PC-9 (cell line): ENCODE results near the gene BDH1. TPM values are rescaled to one million over a fixed set of nuclear protein-coding genes. Genes with fewer than 3 reads are reported as not detected.
"Not testable (repeated sequence)": the region's sequence is repeated elsewhere in the genome, so short reads cannot be mapped to it uniquely, and the experiment has no call there.

Experiments
- BruUV-seq: library from RNA; stranded (reverse); fragments of 400-500 nt; replicated peaks from 2 replicates; lab custom pipeline; 2021; lab: Mats Ljungman, UMichigan
- CTCF ChIA-PET: fragments of 300-600 bp; sonication (Branson Sonifier 250); formaldehyde crosslinking; loops from one replicate; lab custom pipeline; 2022; ENCODE audit warnings: antibody characterized with exemption; lab: Charles Lee
- POLR2A ChIA-PET: fragments of 300-600 bp; sonication (Branson Sonifier 250); formaldehyde crosslinking; loops from one replicate; lab custom pipeline; 2022; ENCODE audit warnings: antibody characterized with exemption; ENCODE audit not compliant: unreplicated experiment; lab: Charles Lee
- DNase-seq, 2 experiments: peaks; one replicate each; pipeline versions ENCODE4 v3.0.0 to v3.0.0-alpha.2; 2015 to 2022; ENCODE audit warnings: mixed read lengths in 1 of 2
- H2AFZ ChIP-seq: fragments of 200-600 bp; sonication (generic); 2 replicates; pipeline ENCODE4 v1.8.1; 2017; ENCODE audit warnings: antibody characterized with exemption
- H3F3A ChIP-seq: fragments of 200-600 bp; sonication (generic); 2 replicates; pipeline ENCODE4 v1.8.1; 2017; ENCODE audit warnings: antibody characterized with exemption, mild to moderate bottlenecking, low read depth; ENCODE audit not compliant: insufficient read depth
- H3K27ac ChIP-seq: fragments of 200-600 bp; sonication (generic); 2 replicates; pipeline ENCODE4 v1.6.1; 2016; ENCODE audit warnings: mixed run types
- H3K27me3 ChIP-seq: fragments of 200-600 bp; sonication (generic); 2 replicates; pipeline ENCODE4 v1.6.1; 2016; ENCODE audit warnings: low read depth, mixed run types; ENCODE audit not compliant: insufficient read depth
- H3K36me3 ChIP-seq: fragments of 200-600 bp; sonication (generic); 2 replicates; pipeline ENCODE4 v1.6.1; 2016; ENCODE audit warnings: low read depth, mixed run types
- H3K4me1 ChIP-seq: fragments of 200-600 bp; sonication (generic); replicated peaks from 2 replicates; pipeline ENCODE4 v1.6.1; 2016; ENCODE audit warnings: mixed run types; ENCODE audit not compliant: insufficient read depth
- H3K4me2 ChIP-seq: fragments of 200-600 bp; sonication (generic); 2 replicates; pipeline ENCODE4 v1.6.1; 2017; ENCODE audit warnings: mixed run types
- H3K4me3 ChIP-seq: fragments of 200-600 bp; sonication (generic); 2 replicates; pipeline ENCODE4 v1.6.1; 2016; ENCODE audit warnings: mixed run types
- H3K79me2 ChIP-seq: fragments of 200-600 bp; sonication (generic); 2 replicates; pipeline ENCODE4 v1.6.1; 2017; ENCODE audit warnings: low read depth, mixed run types
- H3K9me2 ChIP-seq: fragments of 200-600 bp; sonication (generic); 2 replicates; pipeline ENCODE4 v1.8.1; 2017; ENCODE audit warnings: mild to moderate bottlenecking; ENCODE audit not compliant: insufficient read depth
- H3K9me3 ChIP-seq: fragments of 200-600 bp; sonication (generic); 2 replicates; pipeline ENCODE4 v1.8.1; 2016; ENCODE audit warnings: low read depth; ENCODE audit not compliant: insufficient read depth
- H4K20me1 ChIP-seq: fragments of 200-600 bp; sonication (generic); 2 replicates; pipeline ENCODE4 v1.8.1; 2017; ENCODE audit not compliant: insufficient read depth
- EZH2 ChIP-seq: fragments of 200-600 bp; sonication (generic); IDR thresholded peaks from 2 replicates; pipeline ENCODE4 v1.8.0; 2017; ENCODE audit warnings: antibody characterized with exemption, low read depth
- intact Hi-C: fragments of 100-400 bp; cut with micrococcal nuclease; formaldehyde crosslinking; loops from one replicate; pipeline ENCODE4 v1.10.0; 2022; ENCODE audit not compliant: unreplicated experiment
- total RNA-seq: library from RNA; stranded (reverse); gene quantifications from 2 replicates; pipeline ENCODE4 v1.2.3, GENCODE V29; 2021
- TF ChIP-seq, protein P1 (sequence below): fragments of 200-600 bp; sonication (generic); conservative IDR thresholded peaks from 2 replicates; pipeline ENCODE4 v1.6.1; 2017; ENCODE audit warnings: mixed run types, antibody characterized with exemption, mild to moderate bottlenecking, moderate library complexity

Gene BDH1
- total RNA-seq, 1 experiment from 2014 or later, result 55.1 TPM

DNA sequence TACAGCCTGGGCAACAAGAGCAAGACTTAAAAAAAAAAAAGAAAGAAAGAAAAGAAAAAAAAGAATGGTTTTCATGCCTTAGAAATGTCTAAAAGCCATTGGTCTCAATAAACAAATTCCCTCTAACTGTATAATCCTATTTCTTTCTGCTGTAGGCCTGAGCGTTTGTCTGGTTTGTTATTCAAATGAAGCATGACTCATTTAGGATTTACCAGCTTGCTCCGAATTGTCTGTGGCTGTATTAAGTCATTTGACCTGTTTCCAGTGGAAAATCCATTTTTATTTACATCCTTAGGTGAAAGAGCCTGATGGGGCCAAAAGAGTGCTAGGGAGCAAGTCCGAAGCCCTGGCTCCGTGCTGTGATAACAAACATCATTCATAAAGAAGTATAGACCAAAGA lies 73.8 kb downstream of the BDH1 start:
- Histone ChIP-seq H3K27me3 (no peaks in the 10 kb centered on the region), H3K79me2 (no peaks in the 10 kb centered on the region), H3K9me2 (no peaks in the 10 kb centered on the region), H2AFZ (no peak overlapping the region), H3F3A (peaks cover 28% of the 10 kb centered on the region; the same call in 1 of the 2 replicates), H3K9me3 (no peaks in the 10 kb centered on the region), H4K20me1 (no peaks in the 10 kb centered on the region), H3K4me1 (peaks cover 59% of the 10 kb centered on the region), H3K4me2 (no peak overlapping the region), H3K4me3 (no peak overlapping the region), H3K36me3 (no peaks in the 10 kb centered on the region), H3K27ac (no peak overlapping the region)
- ChIA-PET CTCF (no interaction called here), POLR2A (interaction anchor here (0.6 to 0.8 kb wide), 3 partner anchors 54 to 452 kb away, joined by 3 to 13 read pairs (median 4); partner anchors contain the start of gene MELTF)
- BruUV-seq, result no TSS peak
- intact Hi-C loops, result no loop called here
- no peak for DNase-seq
- TF ChIP-seq, protein P1, sequence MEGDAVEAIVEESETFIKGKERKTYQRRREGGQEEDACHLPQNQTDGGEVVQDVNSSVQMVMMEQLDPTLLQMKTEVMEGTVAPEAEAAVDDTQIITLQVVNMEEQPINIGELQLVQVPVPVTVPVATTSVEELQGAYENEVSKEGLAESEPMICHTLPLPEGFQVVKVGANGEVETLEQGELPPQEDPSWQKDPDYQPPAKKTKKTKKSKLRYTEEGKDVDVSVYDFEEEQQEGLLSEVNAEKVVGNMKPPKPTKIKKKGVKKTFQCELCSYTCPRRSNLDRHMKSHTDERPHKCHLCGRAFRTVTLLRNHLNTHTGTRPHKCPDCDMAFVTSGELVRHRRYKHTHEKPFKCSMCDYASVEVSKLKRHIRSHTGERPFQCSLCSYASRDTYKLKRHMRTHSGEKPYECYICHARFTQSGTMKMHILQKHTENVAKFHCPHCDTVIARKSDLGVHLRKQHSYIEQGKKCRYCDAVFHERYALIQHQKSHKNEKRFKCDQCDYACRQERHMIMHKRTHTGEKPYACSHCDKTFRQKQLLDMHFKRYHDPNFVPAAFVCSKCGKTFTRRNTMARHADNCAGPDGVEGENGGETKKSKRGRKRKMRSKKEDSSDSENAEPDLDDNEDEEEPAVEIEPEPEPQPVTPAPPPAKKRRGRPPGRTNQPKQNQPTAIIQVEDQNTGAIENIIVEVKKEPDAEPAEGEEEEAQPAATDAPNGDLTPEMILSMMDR, result no peak
- no peak for TF ChIP-seq EZH2

DNA sequence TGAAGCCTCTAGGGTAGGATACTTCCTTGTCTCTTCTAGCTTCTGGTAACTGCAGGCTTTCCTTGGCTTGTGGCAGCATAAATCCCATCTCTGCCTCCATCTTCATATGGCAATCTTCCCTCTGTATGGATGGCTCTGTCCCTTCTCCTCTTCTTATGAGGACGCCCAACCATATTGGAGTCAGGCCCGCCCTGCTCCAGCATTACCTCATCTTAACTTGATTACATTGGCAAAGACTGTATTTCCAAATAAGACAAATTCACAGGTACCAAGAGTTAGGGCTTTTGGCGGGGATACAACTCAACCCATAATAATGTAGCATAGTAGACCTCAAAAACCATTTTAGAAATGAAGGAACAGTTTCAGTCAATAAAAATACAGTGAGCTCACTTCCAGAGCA lies 75.4 kb downstream of the BDH1 start:
- Histone ChIP-seq H3K4me2 (no peak overlapping the region), H3F3A (peaks cover 21% of the 10 kb centered on the region; the same call in 1 of the 2 replicates), H3K9me2 (no peaks in the 10 kb centered on the region), H3K4me1 (peaks cover 47% of the 10 kb centered on the region), H2AFZ (no peak overlapping the region), H3K27ac (no peak overlapping the region), H4K20me1 (no peaks in the 10 kb centered on the region), H3K79me2 (no peaks in the 10 kb centered on the region), H3K27me3 (no peaks in the 10 kb centered on the region), H3K9me3 (no peaks in the 10 kb centered on the region), H3K36me3 (no peaks in the 10 kb centered on the region), H3K4me3 (no peak overlapping the region)
- ChIA-PET POLR2A (interaction anchor here (0.6 kb wide), 1 partner anchor 1205 kb away, joined by 7 read pairs; no protein-coding TSS in a partner anchor), CTCF (interaction anchor here (1.0 kb wide), 1 partner anchor 222 kb away, joined by 3 read pairs; no protein-coding TSS in a partner anchor)
- BruUV-seq, result no TSS peak
- DNase-seq, result no peak
- intact Hi-C loops, result no loop called here
- no peak for TF ChIP-seq EZH2
- TF ChIP-seq, protein P1, result no peak

DNA sequence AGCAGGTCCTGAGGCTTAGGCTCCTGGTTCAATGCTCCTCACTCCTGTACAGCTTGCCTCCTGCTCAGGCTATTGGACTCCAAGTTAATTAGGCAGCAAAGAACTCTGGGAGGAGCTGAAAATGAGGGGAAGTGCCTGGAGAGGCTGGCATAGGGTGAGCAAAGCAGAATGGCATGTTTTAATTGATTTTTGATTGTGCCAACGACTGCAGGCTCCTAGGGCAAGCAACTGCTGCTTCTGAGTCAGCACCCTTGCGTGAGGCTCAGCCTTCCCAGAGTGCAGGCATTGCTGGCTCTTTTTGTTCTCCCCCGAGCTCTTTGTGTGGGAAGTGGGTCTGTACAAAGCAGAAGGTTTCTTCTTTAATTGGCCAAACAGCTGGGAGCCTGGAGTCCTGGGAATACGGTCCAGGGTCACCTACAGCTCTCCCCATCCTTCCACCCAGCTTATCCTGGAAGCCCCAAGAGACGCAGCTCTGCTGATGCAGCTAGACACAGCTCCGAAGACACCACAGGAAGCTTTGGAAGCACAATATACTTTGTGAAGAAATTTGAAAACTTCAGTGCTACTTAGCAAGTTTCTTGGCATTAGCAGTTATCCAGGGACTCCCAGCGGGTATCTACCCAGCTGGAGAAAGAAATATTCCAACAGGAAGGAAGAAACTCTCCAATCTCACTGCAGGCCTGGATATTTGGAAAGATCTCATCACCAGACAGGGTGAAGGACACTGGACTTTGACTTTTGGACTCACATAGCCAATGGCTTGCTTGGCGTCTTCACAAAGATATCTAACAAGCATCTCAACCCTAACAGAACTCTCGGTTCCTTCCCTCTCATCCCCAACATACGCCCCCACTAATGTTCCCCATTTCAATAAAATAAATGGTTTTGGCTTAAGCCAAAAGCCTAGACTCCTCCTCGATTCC lies 76.8 kb downstream of the BDH1 start:
- peak overlapping the region; percentile 59 for H3K4me2 ChIP-seq
- CTCF ChIA-PET, result interaction anchor here (0.6 to 1.0 kb wide), 2 partner anchors 199 to 221 kb away, joined by 3 read pairs; no protein-coding TSS in a partner anchor
- TF ChIP-seq, protein P1, result no peak
- no peak for TF ChIP-seq EZH2
- BruUV-seq, result TSS peak; percentile 91
- no peak overlapping the region for H3K4me3 ChIP-seq
- intact Hi-C loops, result no loop called here
- H3F3A ChIP-seq, result peaks cover 21% of the 10 kb centered on the region; the same call in 1 of the 2 replicates
- H3K27ac ChIP-seq, result peak overlapping the region; percentile 69
- H3K4me1 ChIP-seq, result peaks cover 46% of the 10 kb centered on the region
- no peaks in the 10 kb centered on the region for H3K27me3 ChIP-seq
- no peaks in the 10 kb centered on the region for H3K36me3 ChIP-seq
- H2AFZ ChIP-seq, result peak overlapping the region; percentile 65
- POLR2A ChIA-PET, result interaction anchor here (0.6 kb wide), 1 partner anchor 79 kb away, joined by 3 read pairs; no protein-coding TSS in a partner anchor
- no peaks in the 10 kb centered on the region for H3K79me2 ChIP-seq
- peak; percentile 48 to 93 for DNase-seq
- no peaks in the 10 kb centered on the region for H3K9me2 ChIP-seq
- no peaks in the 10 kb centered on the region for H3K9me3 ChIP-seq
- H4K20me1 ChIP-seq, result no peaks in the 10 kb centered on the region

DNA sequence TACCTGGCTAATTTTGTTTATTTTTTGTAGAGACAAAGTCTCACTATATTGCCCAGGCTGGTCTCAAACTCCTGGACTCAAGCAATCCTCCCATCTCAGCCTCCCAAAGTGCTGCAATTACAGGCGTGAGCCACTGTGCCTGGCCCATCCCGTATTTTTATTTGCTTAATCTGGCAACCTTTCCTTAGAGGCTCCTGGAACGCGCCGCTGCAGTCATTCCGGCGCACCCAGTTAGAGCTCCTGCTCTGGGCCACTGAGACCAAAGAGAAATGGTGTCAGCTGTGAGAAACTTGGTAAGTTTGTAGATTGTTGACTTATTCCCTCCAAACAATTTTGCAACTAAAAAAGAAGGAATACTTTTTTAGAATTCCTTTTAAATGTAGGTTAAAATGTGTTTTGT lies 78.0 kb downstream of the BDH1 start:
- H2AFZ ChIP-seq, H3K9me2 ChIP-seq, intact Hi-C loops, H3K9me3 ChIP-seq, H3K27ac ChIP-seq, H3K79me2 ChIP-seq, H4K20me1 ChIP-seq, BruUV-seq, H3K4me2 ChIP-seq, H3K4me3 ChIP-seq, H3K36me3 ChIP-seq, DNase-seq, CTCF ChIA-PET, H3K27me3 ChIP-seq, POLR2A ChIA-PET: not testable (repeated sequence)
- Histone ChIP-seq H3K4me1 (peaks cover 34% of the 10 kb centered on the region), H3F3A (peaks cover 16% of the 10 kb centered on the region; the same call in 1 of the 2 replicates)
